Activated naive CD8-positive, alpha-beta T cell treated with anti-CD3 and anti-CD28 coated beads, Interleukin-2, amount 10 ng/mL, durations not matched to agents 7 days and 5 days (primary cell): ENCODE data around the gene FOXJ3. TPM values are rescaled to one million over a fixed set of nuclear protein-coding genes. Genes with fewer than 3 reads are reported as not detected.

ENCODE experiments used
- ATAC-seq: fragments of 150-1000 bp; cut with Tn5 transposase; one replicate; pipeline ENCODE4 v1.10.0; 2021; ENCODE audit warnings: low read depth, moderate library complexity
- POLR2A ChIA-PET: fragments of 350-600 bp; sonication (Branson Sonifier 250); formaldehyde crosslinking; loops from one replicate; lab custom pipeline; 2021; ENCODE audit warnings: antibody characterized with exemption; lab: Charles Lee
- DNase-seq: peaks from one replicate; pipeline ENCODE4 v3.0.0; 2021
- H3K27ac Mint-ChIP-seq: one replicate; pipeline ENCODE4 v1.8.0; 2022; ENCODE audit warnings: mild to moderate bottlenecking, mixed read lengths
- H3K27me3 Mint-ChIP-seq: one replicate; pipeline ENCODE4 v1.8.0; 2022; ENCODE audit warnings: mild to moderate bottlenecking, moderate library complexity, mixed read lengths
- H3K36me3 Mint-ChIP-seq: one replicate; pipeline ENCODE4 v1.8.0; 2021; ENCODE audit warnings: mild to moderate bottlenecking, mixed read lengths
- H3K4me1 Mint-ChIP-seq: one replicate; pipeline ENCODE4 v1.8.0; 2021; ENCODE audit warnings: mixed read lengths
- H3K4me3 Mint-ChIP-seq: one replicate; pipeline ENCODE4 v1.8.0; 2022; ENCODE audit warnings: mild to moderate bottlenecking, moderate library complexity, mixed read lengths
- H3K9me3 Mint-ChIP-seq: one replicate; pipeline ENCODE4 v1.8.0; 2021; ENCODE audit warnings: mixed read lengths
- total RNA-seq, 2 experiments: library from RNA; stranded (reverse); gene quantifications; one replicate each; pipeline ENCODE4 v1.2.3, GENCODE V29; 2021

Gene FOXJ3
- 10 to 100 TPM; 59.1 to 61.1 TPM for total RNA-seq

DNA sequence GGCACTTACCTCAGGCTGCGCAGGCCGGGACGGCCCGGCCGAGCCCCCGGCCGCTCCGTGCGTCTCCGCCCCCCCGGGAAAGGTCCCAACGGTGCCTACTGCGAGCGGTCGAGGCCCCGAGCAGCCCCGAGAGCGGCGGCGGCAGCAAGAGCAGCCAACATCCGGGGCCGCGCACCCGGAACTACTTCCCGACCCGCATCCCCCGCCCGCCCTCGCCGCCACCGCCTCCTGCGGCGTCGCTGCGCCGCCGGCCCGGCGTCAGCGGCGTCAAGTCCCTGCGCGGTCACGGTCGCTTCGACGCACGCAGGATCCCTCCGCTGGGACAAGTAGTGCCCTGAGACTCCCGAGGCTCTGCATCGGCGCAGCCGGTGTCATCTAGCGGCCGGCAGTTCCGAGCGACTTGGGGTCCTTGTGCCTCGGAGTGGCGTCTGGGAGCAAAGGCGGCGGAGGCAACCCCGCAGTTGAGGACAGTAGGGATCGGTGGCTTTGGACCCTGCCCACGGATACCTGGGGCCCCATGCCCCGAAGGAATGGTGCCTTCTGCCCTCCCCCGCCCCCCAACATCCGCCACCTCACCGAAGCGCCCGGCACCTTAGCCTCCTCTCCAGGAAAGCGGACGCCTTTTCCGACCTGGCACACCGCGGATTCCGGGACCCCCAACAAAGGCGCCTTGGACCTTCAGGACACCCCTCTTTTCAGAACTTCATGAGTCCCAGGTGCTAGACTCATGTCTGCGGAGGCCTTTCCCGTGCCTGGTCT lies at the start of gene FOXJ3:
Gene FOXJ3 (minus strand): TSS at position 186 of the 759 bp plus-strand sequence. CDS start 24,142 bp downstream, outside the sequence.
- Mint-ChIP-seq H3K36me3 (peaks cover 3% of the 10 kb centered on the region), H3K4me1 (peaks cover 34% of the 10 kb centered on the region), H3K27ac (peak within 1 kb of the TSS; percentile 87), H3K27me3 (no peaks in the 10 kb centered on the region), H3K9me3 (no peaks in the 10 kb centered on the region), H3K4me3 (peak within 1 kb of the TSS; percentile 94)
- peak; percentile 88 for ATAC-seq
- DNase-seq, result peak; percentile 94
- POLR2A ChIA-PET, result interaction anchor here (0.6 to 1.0 kb wide), 6 partner anchors 9 to 432 kb away, joined by 3 to 9 read pairs (median 4); partner anchors contain the start of genes C1orf50 and P3H1

DNA sequence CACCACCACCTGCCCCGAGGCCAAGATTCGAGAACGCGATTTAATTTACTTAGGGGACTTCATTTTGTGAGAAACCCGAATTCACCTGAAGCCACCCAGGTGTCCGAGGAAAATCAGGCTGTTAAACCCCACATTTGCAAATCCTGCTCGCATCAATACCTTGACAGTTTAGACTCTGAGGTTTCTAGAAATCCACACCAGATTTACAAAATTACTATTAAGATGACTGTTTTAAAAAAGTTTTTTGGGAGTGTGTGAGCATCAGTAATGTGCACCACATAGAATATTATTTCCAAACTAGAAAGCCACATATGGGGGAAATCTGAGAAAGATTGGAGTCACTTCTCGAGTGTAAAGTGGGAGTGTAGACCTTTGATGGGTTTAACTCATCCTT lies 46.2 kb upstream of the FOXJ3 start:
- Mint-ChIP-seq H3K36me3 (no peaks in the 10 kb centered on the region), H3K4me1 (peaks cover 7% of the 10 kb centered on the region), H3K4me3 (peak overlapping the region; percentile 75), H3K9me3 (no peaks in the 10 kb centered on the region), H3K27ac (no peak overlapping the region), H3K27me3 (peaks cover 35% of the 10 kb centered on the region)
- DNase-seq (no peak), ATAC-seq (no peak)
- POLR2A ChIA-PET, result no interaction called here

DNA sequence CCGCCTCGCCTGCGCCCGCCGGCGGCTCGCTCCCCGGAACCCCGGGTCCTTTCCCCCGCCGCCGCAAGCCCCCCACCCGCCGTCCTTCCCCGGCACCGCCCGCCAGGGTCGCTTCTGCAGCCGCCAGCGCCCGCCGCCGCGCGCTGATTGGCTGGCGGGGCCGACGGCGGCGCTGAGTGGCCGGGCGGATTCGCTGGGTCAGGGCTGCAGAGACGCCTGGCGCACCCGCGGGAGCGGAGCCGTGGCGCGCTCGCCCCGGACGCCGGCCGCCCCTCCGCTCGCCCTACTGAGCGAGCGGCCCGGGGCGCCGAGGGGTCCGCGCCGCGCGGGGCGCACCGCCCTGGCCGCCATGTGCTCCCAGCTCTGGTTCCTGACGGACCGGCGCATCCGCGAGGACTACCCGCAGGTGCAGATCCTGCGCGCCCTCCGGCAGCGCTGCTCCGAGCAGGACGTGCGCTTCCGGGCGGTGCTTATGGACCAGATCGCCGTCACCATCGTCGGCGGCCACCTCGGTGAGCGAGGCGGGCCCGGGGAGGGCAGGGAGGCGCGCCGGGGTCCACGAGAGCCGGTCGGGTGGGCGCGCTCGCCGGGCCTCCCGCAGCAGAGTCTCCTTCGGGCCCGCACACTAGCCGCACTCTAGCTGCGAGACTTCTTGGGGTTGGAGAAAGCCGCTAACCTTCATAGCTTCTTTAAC lies 45.7 kb upstream of the FOXJ3 start, which contains the start of gene RIMKLA:
Gene RIMKLA (plus strand): TSS at position 207 of the 694 bp plus-strand sequence. CDS start 143 bp downstream, at position 350.
- Mint-ChIP-seq H3K27ac (no peak within 1 kb of the TSS), H3K36me3 (no peaks in the 10 kb centered on the region), H3K4me3 (peak within 1 kb of the TSS; percentile 75), H3K4me1 (peaks cover 7% of the 10 kb centered on the region), H3K9me3 (no peaks in the 10 kb centered on the region), H3K27me3 (peaks cover 35% of the 10 kb centered on the region)
- POLR2A ChIA-PET, result no interaction called here
- peak; percentile 67 for DNase-seq
- ATAC-seq, result peak; percentile 84

DNA sequence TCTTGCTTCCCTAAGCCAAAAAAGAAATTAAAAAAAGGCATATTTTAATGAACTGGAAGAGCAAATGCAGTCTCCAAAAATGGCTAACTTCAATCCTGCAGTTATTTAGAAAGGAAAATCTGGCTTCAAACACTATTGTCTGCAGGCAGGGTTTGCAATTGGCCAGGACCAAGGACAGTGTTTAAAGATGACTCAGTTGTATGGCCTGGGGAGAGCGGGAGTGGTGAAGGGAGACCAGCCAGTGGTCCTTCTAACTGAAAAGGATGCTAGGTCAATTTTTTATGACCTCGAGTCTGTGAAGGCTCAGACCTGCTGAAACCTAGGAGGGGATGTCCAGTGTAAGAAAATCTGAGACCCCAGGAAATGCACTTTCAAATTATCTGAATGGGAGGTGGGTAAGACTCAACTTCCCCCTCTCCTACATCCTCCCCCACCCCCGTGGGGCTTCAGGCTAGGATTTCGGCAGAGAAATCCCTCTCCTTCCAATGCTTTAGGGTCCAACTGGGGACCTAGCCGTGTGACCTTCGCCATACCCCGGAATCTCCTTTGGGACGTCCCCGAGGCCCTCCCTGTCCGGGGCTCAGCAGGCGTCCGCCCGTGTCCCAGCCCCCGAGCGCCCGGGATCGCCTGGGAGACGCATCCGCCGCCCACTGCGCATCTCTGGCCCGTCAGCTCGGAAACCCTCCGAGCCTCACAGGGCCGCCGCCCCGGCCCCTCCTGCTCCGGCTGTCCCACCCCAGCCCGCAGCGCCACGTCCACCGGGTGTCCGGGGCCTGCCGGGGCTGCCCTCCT lies 45.0 kb upstream of the FOXJ3 start:
- peak; percentile 55 for ATAC-seq
- H3K27ac Mint-ChIP-seq, result no peak overlapping the region
- H3K36me3 Mint-ChIP-seq, result no peaks in the 10 kb centered on the region
- H3K4me3 Mint-ChIP-seq, result peak overlapping the region; percentile 62
- peaks cover 7% of the 10 kb centered on the region for H3K4me1 Mint-ChIP-seq
- POLR2A ChIA-PET, result no interaction called here
- no peaks in the 10 kb centered on the region for H3K9me3 Mint-ChIP-seq
- H3K27me3 Mint-ChIP-seq, result peaks cover 35% of the 10 kb centered on the region
- DNase-seq, result no peak

DNA sequence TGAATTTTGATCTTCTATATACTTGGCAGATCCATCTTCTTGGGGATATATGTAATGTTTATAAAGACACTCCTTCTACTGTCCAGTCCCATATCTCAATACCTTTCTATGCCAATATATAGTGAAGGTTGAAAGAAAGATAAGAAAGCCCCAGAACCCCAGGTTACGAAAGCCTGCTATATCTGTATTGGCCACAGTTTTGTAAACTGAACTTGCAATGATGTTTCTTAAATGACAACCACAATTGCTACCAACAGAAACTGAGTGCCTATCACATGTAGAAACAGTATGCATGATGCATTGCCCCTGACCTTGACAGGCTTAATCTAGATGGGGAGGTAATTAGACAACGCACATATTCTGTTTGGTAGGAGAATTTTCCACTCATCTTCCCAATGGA lies 37.8 kb upstream of the FOXJ3 start:
- no peaks in the 10 kb centered on the region for H3K36me3 Mint-ChIP-seq
- H3K27ac Mint-ChIP-seq, result no peak overlapping the region
- no peaks in the 10 kb centered on the region for H3K4me1 Mint-ChIP-seq
- ATAC-seq, result no peak
- peaks cover 23% of the 10 kb centered on the region for H3K27me3 Mint-ChIP-seq
- no peaks in the 10 kb centered on the region for H3K9me3 Mint-ChIP-seq
- no peak overlapping the region for H3K4me3 Mint-ChIP-seq
- DNase-seq, result no peak
- POLR2A ChIA-PET, result no interaction called here

DNA sequence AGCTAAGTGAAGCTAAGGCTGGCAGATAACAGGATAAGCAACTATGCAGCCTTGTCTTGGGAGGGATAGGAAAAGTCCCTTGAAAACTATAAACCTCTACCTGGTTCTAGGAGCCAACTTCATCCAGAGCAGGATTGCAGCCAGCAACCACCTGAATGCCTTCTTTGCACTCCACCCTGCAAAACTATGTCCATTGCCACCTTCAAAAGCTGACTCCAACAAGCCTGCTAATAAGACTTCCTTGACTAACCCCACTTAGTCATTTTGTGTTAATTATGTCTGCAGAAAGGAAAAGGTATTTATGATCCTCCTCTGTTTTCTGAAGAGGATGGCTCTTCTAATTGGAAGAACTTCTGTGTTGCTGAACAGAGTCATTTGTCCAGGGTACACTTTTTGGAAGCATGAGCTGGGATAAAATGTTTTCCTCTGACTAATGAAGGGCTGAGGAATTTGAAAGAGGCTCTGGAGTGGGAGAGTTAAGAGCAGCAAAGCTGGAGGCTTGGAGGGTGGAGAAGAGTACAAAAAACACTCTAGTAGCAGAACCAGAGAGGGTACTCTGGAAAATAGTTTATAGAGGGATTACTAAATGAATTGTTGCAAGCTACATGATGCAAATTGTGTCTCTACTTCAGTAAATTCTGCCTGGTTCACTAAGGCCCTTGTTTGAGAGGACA lies 36.0 kb upstream of the FOXJ3 start:
- Mint-ChIP-seq H3K9me3 (no peaks in the 10 kb centered on the region), H3K27me3 (peaks cover 19% of the 10 kb centered on the region), H3K4me1 (no peaks in the 10 kb centered on the region), H3K27ac (no peak overlapping the region), H3K36me3 (no peaks in the 10 kb centered on the region), H3K4me3 (no peak overlapping the region)
- no peak for ATAC-seq
- POLR2A ChIA-PET, result no interaction called here
- no peak for DNase-seq

DNA sequence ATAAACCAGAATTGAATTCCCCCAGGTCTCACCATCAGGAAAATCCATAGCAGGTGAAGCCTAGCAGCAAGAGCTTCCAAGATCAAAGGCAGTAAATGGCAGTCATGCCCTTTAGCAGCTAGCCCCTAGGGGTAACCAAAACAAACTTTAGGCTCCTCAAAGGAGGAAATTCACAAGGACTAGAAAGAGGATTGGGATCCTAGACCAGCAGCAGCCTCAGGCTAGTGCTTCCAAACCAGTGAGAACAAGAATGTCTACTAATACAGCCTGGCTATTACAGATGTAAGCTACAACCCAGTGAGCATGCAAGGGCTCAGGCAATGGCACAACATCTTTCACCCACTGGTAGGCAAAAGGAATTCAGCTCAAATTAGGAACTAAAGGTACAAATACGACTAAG lies 34.4 kb upstream of the FOXJ3 start:
- ATAC-seq, result no peak

DNA sequence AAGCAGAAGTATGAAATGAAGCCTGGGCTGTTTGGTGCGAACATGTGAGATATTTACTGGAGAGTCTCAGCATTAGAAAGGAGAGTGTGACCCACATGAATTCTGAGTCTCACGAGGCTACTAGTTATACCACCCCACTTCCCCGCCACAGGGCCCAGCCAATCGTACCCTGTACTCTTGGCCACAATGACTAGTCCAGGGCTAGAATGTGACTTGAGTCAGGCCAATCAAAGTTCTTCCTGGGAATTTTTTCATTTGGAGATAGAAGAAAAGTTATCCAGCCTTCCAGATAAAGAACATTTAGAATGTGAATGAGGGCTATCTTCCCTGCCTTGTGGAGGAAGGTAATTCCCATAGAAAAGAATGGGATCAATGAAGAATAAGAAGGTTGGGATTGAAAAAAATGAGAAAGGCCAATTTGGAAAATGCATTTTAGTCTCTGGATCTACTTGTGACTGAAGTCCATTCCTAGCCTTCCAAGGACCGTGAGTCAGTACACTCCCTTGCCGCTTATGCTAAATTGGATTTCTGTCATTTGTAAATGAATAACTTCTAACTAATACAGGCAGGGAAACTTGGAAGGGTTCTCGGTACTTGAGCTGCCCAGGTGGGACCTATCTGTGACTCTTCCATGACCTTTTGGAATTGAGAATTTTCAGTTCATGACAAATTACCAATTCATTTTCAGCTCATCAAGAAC lies 33.2 kb upstream of the FOXJ3 start:
- Mint-ChIP-seq H3K36me3 (no peaks in the 10 kb centered on the region), H3K4me1 (no peaks in the 10 kb centered on the region), H3K4me3 (no peak overlapping the region), H3K27me3 (peaks cover 19% of the 10 kb centered on the region), H3K27ac (no peak overlapping the region), H3K9me3 (no peaks in the 10 kb centered on the region)
- POLR2A ChIA-PET, result no interaction called here
- no peak for DNase-seq
- no peak for ATAC-seq

More for the DNA sequence above, 34.4 kb upstream of the FOXJ3 start:
- no peak for DNase-seq
- Mint-ChIP-seq H3K9me3 (no peaks in the 10 kb centered on the region), H3K36me3 (no peaks in the 10 kb centered on the region), H3K4me3 (no peak overlapping the region), H3K27me3 (peaks cover 19% of the 10 kb centered on the region), H3K4me1 (no peaks in the 10 kb centered on the region), H3K27ac (no peak overlapping the region)
- POLR2A ChIA-PET, result no interaction called here

DNA sequence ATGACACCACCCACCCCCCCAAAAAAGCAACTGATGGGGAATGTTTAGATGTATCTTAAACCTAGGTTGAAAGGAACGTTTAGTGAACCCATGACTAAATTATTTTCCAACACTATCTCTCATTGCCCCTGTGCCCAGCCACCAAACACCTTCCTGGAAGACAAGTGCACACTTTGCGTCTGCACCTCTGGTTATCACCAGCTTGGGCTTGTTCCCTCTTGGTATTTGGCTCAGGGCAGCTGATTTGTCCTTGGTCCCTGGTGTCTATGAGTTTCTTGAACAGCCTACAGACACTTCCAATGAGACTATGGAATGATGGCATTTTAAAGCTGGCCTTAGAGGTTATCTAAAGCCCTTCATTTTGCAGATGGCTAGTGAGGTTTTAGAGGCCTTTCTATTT lies 30.1 kb upstream of the FOXJ3 start:
- Mint-ChIP-seq H3K4me3 (no peak overlapping the region), H3K36me3 (no peaks in the 10 kb centered on the region), H3K9me3 (peaks cover 3% of the 10 kb centered on the region), H3K27me3 (peaks cover 14% of the 10 kb centered on the region), H3K27ac (no peak overlapping the region), H3K4me1 (no peaks in the 10 kb centered on the region)
- no peak for ATAC-seq
- DNase-seq, result no peak
- POLR2A ChIA-PET, result no interaction called here

DNA sequence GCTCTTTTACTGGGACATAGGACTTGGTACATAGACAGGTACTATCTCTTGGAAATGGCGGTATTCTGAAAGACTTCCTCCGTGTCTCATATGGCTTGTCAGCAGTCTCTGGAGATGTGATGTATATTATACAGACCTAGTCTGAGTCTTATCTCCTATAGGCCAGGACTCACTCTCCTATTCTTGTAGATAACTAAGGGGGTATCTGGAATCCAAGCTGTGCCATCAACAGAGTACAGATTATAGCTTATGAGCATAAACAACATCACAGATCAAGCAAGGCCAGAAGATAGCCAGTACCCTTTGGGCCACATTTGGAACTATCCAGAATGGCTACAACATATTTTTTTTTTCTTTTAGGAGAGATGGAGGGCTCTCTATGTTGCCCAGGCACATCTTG lies 29.5 kb upstream of the FOXJ3 start:
- Mint-ChIP-seq H3K36me3 (no peaks in the 10 kb centered on the region), H3K27me3 (peaks cover 15% of the 10 kb centered on the region), H3K4me1 (no peaks in the 10 kb centered on the region), H3K27ac (no peak overlapping the region), H3K9me3 (peaks cover 3% of the 10 kb centered on the region), H3K4me3 (no peak overlapping the region)
- POLR2A ChIA-PET, result no interaction called here
- no peak for DNase-seq
- ATAC-seq, result no peak

DNA sequence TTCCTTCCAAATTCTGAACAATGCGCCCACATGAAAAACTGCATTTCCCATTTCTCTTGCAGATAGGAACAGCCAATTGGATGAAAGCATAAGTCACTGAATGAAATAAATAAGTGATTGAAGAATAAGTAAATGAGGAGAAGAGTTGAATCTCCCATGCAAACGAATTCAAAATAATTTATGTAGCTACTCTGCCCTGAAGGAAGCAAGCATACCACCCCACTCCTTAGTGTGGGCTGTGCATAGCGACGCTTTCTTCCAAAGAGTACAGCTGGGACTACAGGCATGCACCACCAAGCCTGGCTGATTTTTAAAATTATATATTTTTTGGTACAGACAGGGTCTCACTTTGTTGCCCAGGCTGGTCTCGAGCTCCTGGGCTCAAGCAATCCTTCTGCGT lies 29.1 kb upstream of the FOXJ3 start:
- ATAC-seq (no peak), DNase-seq (no peak)
- Mint-ChIP-seq H3K27me3 (peaks cover 13% of the 10 kb centered on the region), H3K36me3 (no peaks in the 10 kb centered on the region), H3K9me3 (peaks cover 3% of the 10 kb centered on the region), H3K4me1 (no peaks in the 10 kb centered on the region), H3K4me3 (no peak overlapping the region), H3K27ac (no peak overlapping the region)
- POLR2A ChIA-PET, result no interaction called here

DNA sequence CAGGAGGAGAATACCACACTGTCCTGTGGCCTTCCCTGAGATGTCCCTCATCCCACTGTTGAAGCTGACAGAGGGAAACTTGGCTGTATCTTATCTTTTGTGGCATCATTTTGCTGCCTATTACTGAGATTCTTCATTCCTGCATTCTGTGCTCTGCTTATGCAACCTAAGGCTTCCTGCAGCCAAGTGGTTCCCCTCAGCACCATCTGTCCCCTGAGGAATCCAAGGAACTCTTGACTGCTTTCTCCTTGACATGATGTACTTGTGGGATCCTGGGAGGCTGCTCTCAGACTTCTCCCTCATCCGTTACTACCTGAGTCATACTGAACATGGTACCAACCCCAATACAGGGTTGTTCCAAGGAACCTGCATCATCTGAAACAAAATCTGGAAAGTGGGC lies 24.4 kb upstream of the FOXJ3 start:
- no peaks in the 10 kb centered on the region for H3K4me1 Mint-ChIP-seq
- POLR2A ChIA-PET, result no interaction called here
- H3K4me3 Mint-ChIP-seq, result no peak overlapping the region

More for the DNA sequence above, 24.4 kb upstream of the FOXJ3 start:
- no peak overlapping the region for H3K27ac Mint-ChIP-seq
- no peaks in the 10 kb centered on the region for H3K36me3 Mint-ChIP-seq
- H3K9me3 Mint-ChIP-seq, result peaks cover 3% of the 10 kb centered on the region
- peaks cover 9% of the 10 kb centered on the region for H3K27me3 Mint-ChIP-seq
- DNase-seq (no peak), ATAC-seq (no peak)
